Omental fat pad (tissue), 4 donors: ENCODE measurements around the gene PTTG1IP2. TPM values are rescaled to one million over a fixed set of nuclear protein-coding genes. Genes with fewer than 3 reads are reported as not detected.

Experiments used
- ATAC-seq: fragments of 150-250 bp; one replicate; pipeline ENCODE4 v1.9.1; 2016; ENCODE audit warnings: mild to moderate bottlenecking, moderate library complexity; ENCODE audit not compliant: low FRiP score
- DNase-seq: peaks from one replicate; pipeline ENCODE4 v3.0.0-alpha.2; 2019; ENCODE audit warnings: low spot score
- total RNA-seq, 4 donors: library from RNA; depleted of rRNA; stranded (reverse); fragments of >200 nt; gene quantifications; one replicate each; pipeline ENCODE4 v1.1.0, GENCODE V29; 2016
- TF ChIP-seq, protein P1 (sequence below), 3 donors: fragments of 450-650 bp; IDR thresholded peaks; one replicate each; pipeline ENCODE4 v1.5.1; 2016 to 2017; ENCODE audit warnings: antibody characterized with exemption in 3 of 3, mild to moderate bottlenecking in 3 of 3, moderate library complexity in 2 of 3

Gene PTTG1IP2
- total RNA-seq: not detected

DNA sequence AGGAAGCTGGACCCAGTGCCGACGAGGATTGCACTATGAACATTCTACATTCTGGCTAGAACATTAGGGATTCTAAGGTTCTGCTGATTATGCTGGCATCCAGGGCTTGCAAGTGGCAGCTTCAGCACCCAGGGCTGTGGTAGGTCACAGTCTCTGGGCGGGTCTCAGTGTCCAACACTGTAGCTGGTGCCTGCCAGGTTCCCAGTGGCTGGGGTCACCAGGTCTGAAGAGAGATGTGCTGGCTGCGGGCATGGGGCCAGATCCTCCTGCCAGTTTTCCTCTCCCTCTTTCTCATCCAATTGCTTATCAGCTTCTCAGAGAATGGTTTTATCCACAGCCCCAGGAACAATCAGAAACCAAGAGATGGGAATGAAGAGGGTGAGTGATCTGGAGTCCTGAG, at the start of gene PTTG1IP2:
TSS of gene PTTG1IP2 (plus strand) at position 86 of the 400 bp plus-strand sequence. CDS start at position 234, 148 bp downstream.
- TF ChIP-seq, protein P1, sequence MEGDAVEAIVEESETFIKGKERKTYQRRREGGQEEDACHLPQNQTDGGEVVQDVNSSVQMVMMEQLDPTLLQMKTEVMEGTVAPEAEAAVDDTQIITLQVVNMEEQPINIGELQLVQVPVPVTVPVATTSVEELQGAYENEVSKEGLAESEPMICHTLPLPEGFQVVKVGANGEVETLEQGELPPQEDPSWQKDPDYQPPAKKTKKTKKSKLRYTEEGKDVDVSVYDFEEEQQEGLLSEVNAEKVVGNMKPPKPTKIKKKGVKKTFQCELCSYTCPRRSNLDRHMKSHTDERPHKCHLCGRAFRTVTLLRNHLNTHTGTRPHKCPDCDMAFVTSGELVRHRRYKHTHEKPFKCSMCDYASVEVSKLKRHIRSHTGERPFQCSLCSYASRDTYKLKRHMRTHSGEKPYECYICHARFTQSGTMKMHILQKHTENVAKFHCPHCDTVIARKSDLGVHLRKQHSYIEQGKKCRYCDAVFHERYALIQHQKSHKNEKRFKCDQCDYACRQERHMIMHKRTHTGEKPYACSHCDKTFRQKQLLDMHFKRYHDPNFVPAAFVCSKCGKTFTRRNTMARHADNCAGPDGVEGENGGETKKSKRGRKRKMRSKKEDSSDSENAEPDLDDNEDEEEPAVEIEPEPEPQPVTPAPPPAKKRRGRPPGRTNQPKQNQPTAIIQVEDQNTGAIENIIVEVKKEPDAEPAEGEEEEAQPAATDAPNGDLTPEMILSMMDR (IDR thresholded peaks at IDR 0.05): no peak
- ATAC-seq: no peak

DNA sequence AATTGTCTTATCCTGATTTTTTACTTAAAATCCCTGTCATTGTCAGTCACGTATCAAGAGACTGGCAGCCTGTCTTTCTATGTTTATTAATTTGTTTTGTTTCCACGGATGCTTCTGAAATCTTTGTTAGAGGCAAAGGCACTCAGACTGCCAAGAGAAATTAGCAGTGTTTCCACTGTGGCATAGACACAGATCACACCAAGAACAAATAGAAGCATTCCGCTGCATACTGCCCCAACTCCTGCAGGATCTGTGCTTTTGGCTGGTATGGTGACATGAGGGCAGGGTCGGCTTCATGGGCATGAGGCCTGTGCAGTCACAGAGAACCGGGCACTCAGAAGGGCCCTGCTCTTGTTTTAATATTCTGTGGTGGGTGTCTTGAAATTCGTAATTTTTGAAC, 47.8 kb upstream of the PTTG1IP2 start:
- TF ChIP-seq, protein P1 (IDR thresholded peaks at IDR 0.05): no peak
- ATAC-seq (no peak), DNase-seq (no peak)

More for the DNA sequence above, at the start of gene PTTG1IP2:
- no peak for DNase-seq

DNA sequence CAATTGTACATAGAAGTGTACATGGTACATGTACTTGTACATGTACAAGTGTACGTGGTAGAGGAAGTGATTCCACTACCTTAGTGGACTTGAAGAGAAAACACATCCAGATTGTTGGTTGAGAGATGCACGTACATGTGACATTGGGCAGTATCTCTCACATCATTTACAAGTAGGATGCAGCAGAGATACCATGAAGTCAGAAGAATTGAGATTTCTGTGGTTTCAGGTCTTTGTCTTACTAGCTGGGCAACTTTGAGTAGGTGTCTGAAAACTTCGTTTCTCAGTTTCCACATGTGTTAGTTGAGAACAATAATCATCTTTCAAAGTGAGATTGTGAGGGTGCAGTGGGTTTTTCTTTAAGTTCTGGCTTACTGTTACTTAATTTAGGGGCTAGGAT, 44.7 kb upstream of the PTTG1IP2 start:
- DNase-seq: no peak
- no peak for ATAC-seq
- TF ChIP-seq, protein P1 (IDR thresholded peaks at IDR 0.05): no peak

DNA sequence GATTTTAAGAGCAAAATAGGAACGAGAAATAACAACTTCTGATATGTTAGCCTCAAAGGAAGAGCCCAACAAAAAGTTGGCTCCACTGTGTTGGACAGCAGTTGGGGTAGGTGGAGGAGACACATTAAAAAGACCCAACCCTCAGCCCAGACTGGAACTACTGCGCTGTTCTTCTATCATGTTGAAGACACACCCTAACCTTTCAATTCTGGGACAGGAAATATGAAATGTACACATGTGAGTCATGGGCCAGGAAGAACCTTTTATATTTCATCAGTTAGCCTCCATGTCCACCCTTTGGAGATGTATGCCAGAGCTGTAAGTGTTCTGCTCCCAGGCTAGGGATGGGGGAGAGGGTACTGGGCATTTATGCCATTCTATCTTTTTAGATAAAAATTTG, 44.1 kb upstream of the PTTG1IP2 start:
- no peak for ATAC-seq
- DNase-seq: no peak
- TF ChIP-seq, protein P1 (IDR thresholded peaks at IDR 0.05): no peak

DNA sequence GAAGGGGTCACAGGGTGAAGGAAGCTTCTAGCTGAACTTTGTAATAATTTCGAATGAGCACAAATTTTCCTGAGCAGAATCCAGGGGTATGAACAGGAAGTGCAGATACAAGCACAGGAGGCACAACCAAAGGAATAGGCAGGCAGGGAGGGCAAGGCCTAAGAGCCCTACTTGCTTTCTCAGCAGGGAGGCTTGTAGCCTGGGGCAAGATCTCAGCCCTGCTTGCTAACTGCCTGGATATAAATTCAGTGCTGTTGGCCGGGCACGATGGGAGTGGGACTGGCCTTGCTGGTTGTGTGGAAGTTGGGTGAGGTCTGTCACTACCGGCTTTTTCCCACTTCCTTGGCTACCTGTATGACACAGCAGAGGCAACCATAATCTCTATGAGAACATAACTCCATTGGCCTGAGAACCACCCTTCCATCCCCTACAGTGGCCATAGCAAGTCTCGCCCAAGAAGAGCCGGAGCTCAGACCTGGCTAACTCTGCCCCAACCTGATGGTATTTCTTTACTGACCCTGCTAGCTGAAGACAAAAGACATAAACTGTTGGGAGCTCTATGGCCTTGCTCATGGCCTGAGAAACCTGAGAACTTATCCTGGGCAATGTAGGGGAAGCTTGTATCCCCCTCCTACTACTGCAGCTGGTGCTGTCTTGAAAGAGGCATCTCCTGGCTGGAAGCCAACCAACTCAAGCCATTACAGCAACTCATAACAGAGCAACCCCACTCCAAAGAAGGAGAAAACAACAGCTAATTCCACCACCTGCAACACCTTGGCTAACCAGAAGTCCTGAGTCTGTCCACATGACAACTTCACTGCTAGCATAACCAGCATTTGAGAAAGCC, 38.6 kb upstream of the PTTG1IP2 start:
- TF ChIP-seq, protein P1 (IDR thresholded peaks at IDR 0.05): no peak
- ATAC-seq (no peak), DNase-seq (no peak)

DNA sequence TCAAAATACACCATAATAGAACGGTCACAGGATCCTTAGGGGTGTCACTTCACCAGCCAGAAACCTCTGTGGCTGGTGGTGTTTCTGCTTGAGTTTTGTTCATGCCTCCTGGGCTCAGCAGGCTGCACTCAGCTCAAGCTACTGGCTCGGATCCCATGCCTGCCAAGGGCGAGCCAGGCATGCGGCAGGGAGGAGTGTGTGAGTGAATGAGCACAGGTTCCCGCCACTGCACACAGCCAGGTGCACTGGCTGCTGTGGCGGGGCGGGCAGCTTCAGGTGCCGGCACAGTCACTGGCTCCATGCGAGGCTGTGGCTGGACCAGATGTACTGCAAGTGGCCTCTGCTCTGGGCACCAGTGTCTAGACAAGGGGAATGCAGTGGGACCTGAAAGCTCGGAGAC, 36.7 kb upstream of the PTTG1IP2 start:
- ATAC-seq: no peak
- TF ChIP-seq, protein P1 (IDR thresholded peaks at IDR 0.05): no peak
- no peak for DNase-seq

- TF ChIP-seq, protein P1 (IDR thresholded peaks at IDR 0.05): no peak
- no peak for DNase-seq
- ATAC-seq: no peak
Observed at GRCh38 chr7:90433221-90433620, 36.2 kb upstream of the PTTG1IP2 start.
